H1 (cell line): ENCODE data around the gene ZDHHC17. TPM values are rescaled to one million over a fixed set of nuclear protein-coding genes. Genes with fewer than 3 reads are reported as not detected.
A peak's percentile ranks its signal among the peaks of the same experiment; 100 is the strongest.

Source experiments
- CTCF ChIA-PET: fragments of 300-600 bp; sonication (Branson Sonifier 250); formaldehyde crosslinking; loops from one replicate; lab custom pipeline; 2021; ENCODE audit not compliant: partially characterized antibody; lab: Charles Lee
- POLR2A ChIA-PET: fragments of 300-600 bp; sonication (Branson Sonifier 250); formaldehyde crosslinking; loops from one replicate; lab custom pipeline; 2021; ENCODE audit warnings: inconsistent platforms; ENCODE audit not compliant: partially characterized antibody; lab: Charles Lee
- DNase-seq, 2 experiments: peaks; one replicate each; pipeline versions ENCODE4 v3.0.0 to v3.0.0-alpha.2; 2010 to 2022; ENCODE audit warnings: low spot score in 2 of 2, low read depth in 1 of 2, mixed read lengths in 1 of 2
- FAIRE-seq: peaks from 2 replicates; lab custom pipeline; 2011; peaks lifted over from hg19 to GRCh38; lab: Jason Lieb, UNC
- H2AFZ ChIP-seq: 2 replicates; pipeline ENCODE4 v1.8.1; 2012; ENCODE audit warnings: low read length, inconsistent platforms
- H2AK5ac ChIP-seq: 2 replicates; pipeline ENCODE4 v1.6.1; 2013; ENCODE audit warnings: low read depth, low read length
- H2BK120ac ChIP-seq: replicated peaks from 2 replicates; pipeline ENCODE3; 2013; ENCODE audit warnings: low read depth, low read length, inconsistent platforms
- H2BK12ac ChIP-seq: 2 replicates; pipeline ENCODE4 v1.6.1; 2013; ENCODE audit warnings: low read depth, low read length
- H2BK15ac ChIP-seq: 2 replicates; pipeline ENCODE4 v1.6.1; 2013; ENCODE audit warnings: low read length
- H2BK20ac ChIP-seq: 2 replicates; pipeline ENCODE4 v1.6.1; 2013; ENCODE audit warnings: low read length
- H2BK5ac ChIP-seq: 2 replicates; pipeline ENCODE4 v1.6.1; 2013; ENCODE audit warnings: low read depth, low read length
- H3K14ac ChIP-seq: 2 replicates; pipeline ENCODE4 v1.6.1; 2013; ENCODE audit warnings: inconsistent platforms; ENCODE audit not compliant: insufficient read length
- H3K18ac ChIP-seq: 2 replicates; pipeline ENCODE4 v1.6.1; 2013; ENCODE audit warnings: low read length; ENCODE audit errors: extremely low read depth
- H3K23ac ChIP-seq: 2 replicates; pipeline ENCODE4 v1.6.1; 2013; ENCODE audit warnings: inconsistent platforms; ENCODE audit not compliant: insufficient read length
- H3K23me2 ChIP-seq: 2 replicates; pipeline ENCODE4 v1.6.1; 2013; ENCODE audit warnings: low read depth, low read length
- H3K27ac ChIP-seq: 2 replicates; pipeline ENCODE4 v1.6.1; 2011; ENCODE audit warnings: low read depth, low read length, inconsistent platforms
- H3K27me3 ChIP-seq, 4 experiments: replicated peaks in 1 of 4; 1 replicate in 1 of 4; 2 replicates in 3 of 4; pipeline versions ENCODE4 v1.6.1 to v1.8.1; 2011 to 2013; ENCODE audit warnings: low read length in 3 of 4, mild to moderate bottlenecking in 3 of 4, inconsistent platforms in 2 of 4, mixed read lengths in 2 of 4, moderate library complexity in 1 of 4; ENCODE audit not compliant: control insufficient read depth in 3 of 4, insufficient read depth in 3 of 4; ENCODE audit errors: extremely low read depth in 1 of 4
- H3K36me3 ChIP-seq, 4 experiments: 2 replicates each; pipeline versions ENCODE4 v1.6.1 to v1.8.1; 2011 to 2013; ENCODE audit warnings: mild to moderate bottlenecking in 4 of 4, low read length in 3 of 4, moderate library complexity in 2 of 4, control low read depth in 1 of 4, inconsistent platforms in 1 of 4; ENCODE audit not compliant: insufficient read depth in 4 of 4, control insufficient read depth in 2 of 4
- H3K4ac ChIP-seq: replicated peaks from 2 replicates; pipeline ENCODE3; 2013; ENCODE audit warnings: low read length, low read depth, mixed read lengths, inconsistent platforms; ENCODE audit not compliant: insufficient read length
- H3K4me1 ChIP-seq, 4 experiments: replicated peaks in 1 of 4; 1 replicate in 1 of 4; 2 replicates in 3 of 4; pipeline versions ENCODE4 v1.6.1 to v1.8.1; 2011 to 2013; ENCODE audit warnings: low read length in 3 of 4, inconsistent platforms in 2 of 4, mixed read lengths in 1 of 4; ENCODE audit not compliant: insufficient read depth in 4 of 4, control insufficient read depth in 3 of 4
- H3K4me2 ChIP-seq, 2 experiments: 2 replicates each; pipeline versions ENCODE4 v1.6.1 to v1.8.1; 2011 to 2013; ENCODE audit warnings: low read depth in 2 of 2, low read length in 2 of 2, control low read depth in 1 of 2, inconsistent platforms in 1 of 2, mild to moderate bottlenecking in 1 of 2; ENCODE audit not compliant: insufficient read depth in 1 of 2
- H3K4me3 ChIP-seq, 4 experiments: fragments of 200-600, 300-600 bp in 1 of 4; sonication (generic), shearing (Covaris generic), sonication (Bioruptor Twin) in 1 of 4; 2 replicates each; pipeline versions ENCODE4 v1.5.1 to v1.8.1; 2011 to 2016; ENCODE audit warnings: low read length in 4 of 4, low read depth in 3 of 4, control low read depth in 2 of 4, inconsistent platforms in 2 of 4, mild to moderate bottlenecking in 2 of 4, mixed read lengths in 1 of 4, moderate library complexity in 1 of 4; ENCODE audit not compliant: insufficient read depth in 2 of 4; ENCODE audit errors: extremely low read depth in 1 of 4
- H3K56ac ChIP-seq: replicated peaks from 2 replicates; pipeline ENCODE3; 2013; ENCODE audit warnings: low read depth, mild to moderate bottlenecking, mixed read lengths, low read length, inconsistent platforms; ENCODE audit not compliant: insufficient read length
- H3K79me1 ChIP-seq: 2 replicates; pipeline ENCODE4 v1.6.1; 2013; ENCODE audit warnings: low read depth, low read length, control low read depth
- H3K79me2 ChIP-seq, 2 experiments: 2 replicates each; pipeline versions ENCODE4 v1.6.1 to v1.8.1; 2012 to 2013; ENCODE audit warnings: low read length in 2 of 2, mild to moderate bottlenecking in 2 of 2, inconsistent platforms in 1 of 2; ENCODE audit not compliant: insufficient read depth in 2 of 2, control insufficient read depth in 1 of 2
- H3K9ac ChIP-seq, 4 experiments: replicated peaks in 1 of 4; 1 replicate in 1 of 4; 2 replicates in 3 of 4; pipeline versions ENCODE4 v1.6.1 to v1.8.1; 2011 to 2013; ENCODE audit warnings: low read depth in 3 of 4, low read length in 3 of 4, control low read depth in 2 of 4, mild to moderate bottlenecking in 2 of 4, moderate library complexity in 2 of 4, inconsistent platforms in 1 of 4; ENCODE audit errors: extremely low read depth in 1 of 4
- H3K9me3 ChIP-seq, 2 experiments: 2 replicates each; pipeline versions ENCODE4 v1.6.1 to v1.8.1; 2012 to 2013; ENCODE audit warnings: mild to moderate bottlenecking in 2 of 2, moderate library complexity in 2 of 2, control low read depth in 1 of 2, inconsistent platforms in 1 of 2, low read depth in 1 of 2, low read length in 1 of 2, mixed read lengths in 1 of 2; ENCODE audit not compliant: insufficient read depth in 2 of 2
- H4K20me1 ChIP-seq, 2 experiments: replicated peaks in 1 of 2; 2 replicates each; pipeline versions ENCODE3 to v1.8.1; 2011 to 2013; ENCODE audit warnings: inconsistent platforms in 2 of 2, low read length in 2 of 2, mild to moderate bottlenecking in 1 of 2; ENCODE audit not compliant: insufficient read depth in 2 of 2, control insufficient read depth in 1 of 2
- H4K5ac ChIP-seq: 2 replicates; pipeline ENCODE4 v1.6.1; 2013; ENCODE audit warnings: low read length, low read depth, mixed read lengths, inconsistent platforms; ENCODE audit not compliant: insufficient read length
- H4K8ac ChIP-seq: 2 replicates; pipeline ENCODE4 v1.8.0; 2013; ENCODE audit warnings: mild to moderate bottlenecking, moderate library complexity, low read length, inconsistent platforms; ENCODE audit not compliant: insufficient read depth; ENCODE audit errors: extremely low read depth
- H4K91ac ChIP-seq: replicated peaks from 2 replicates; pipeline ENCODE3; 2013; ENCODE audit warnings: low read length, mixed read lengths, inconsistent platforms; ENCODE audit not compliant: insufficient read length
- CEBPB ChIP-seq: IDR thresholded peaks from 2 replicates; pipeline ENCODE4 v1.6.1; 2012; ENCODE audit warnings: low read depth, low read length
- KDM5A ChIP-seq: fragments of 200-600 bp; IDR thresholded peaks from 2 replicates; pipeline ENCODE4 v1.7.1; 2012; ENCODE audit warnings: mild to moderate bottlenecking, low read length, inconsistent platforms, mixed read lengths
- WGBS, 2 experiments: shearing (Covaris generic) in 1 of 2; methylation state at CpG; one replicate each; pipeline versions ENCODE4 v1.1.6 to v1.1.7; 2013 to 2015; ENCODE audit warnings: low lambda C conversion rate in 2 of 2, mixed read lengths in 2 of 2, inconsistent platforms in 1 of 2, low coverage in 1 of 2, missing lambda C conversion rate in 1 of 2; ENCODE audit not compliant: insufficient replicate concordance in 2 of 2, insufficient coverage in 1 of 2, insufficient read length in 1 of 2; ENCODE audit errors: extremely low coverage in 1 of 2, missing lambda C conversion rate in 1 of 2; 5-methylcytosine and 5-hydroxymethylcytosine counted together
- polyA plus RNA-seq, 7 experiments: library from polyadenylated mRNA; depleted of rRNA in 3 of 7; stranded (reverse) in 5 of 7; unstranded in 2 of 7; fragments of >200 nt in 5 of 7; fragments of 200-250 nt in 2 of 7; gene quantifications; 1 replicate in 5 of 7; 2 replicates in 1 of 7; 4 replicates in 1 of 7; pipeline versions ENCODE4 v1.2.1 to v1.2.3, GENCODE V29; 2011 to 2013; ENCODE audit warnings: missing spikeins in 2 of 7, mixed read lengths in 2 of 7
- total RNA-seq: library from RNA; stranded (reverse); fragmentation: NEBNext Ultra II Directional; extraction: Animal tissue kit (Norgen Biotek cat#: 25700); gene quantifications from 2 replicates; pipeline ENCODE4 v1.2.1, GENCODE V29; 2021

The ZDHHC17 gene
- total and polyA plus RNA-seq, 2 of the 8 experiments (the other 6 are each of a cell fraction or from before 2014, with no cell fraction given): 27.6 to 28.9 TPM

GRCh38 chr12:76813972-76814371, 50.1 kb downstream of the ZDHHC17 start:
- H4K5ac ChIP-seq: no peak overlapping the region
- DNase-seq: no peak
- no peak overlapping the region for H2BK15ac ChIP-seq
- H3K14ac ChIP-seq: no peak overlapping the region
- H3K4me2 ChIP-seq: no peak overlapping the region
- no peak overlapping the region for H3K56ac ChIP-seq
- H2BK120ac ChIP-seq: no peak overlapping the region
- ChIA-PET CTCF (no interaction called here), POLR2A (no interaction called here)
- no peaks in the 10 kb centered on the region for H3K79me2 ChIP-seq
- no peak overlapping the region for H3K27ac ChIP-seq
- H4K91ac ChIP-seq: no peak overlapping the region
- no peaks in the 10 kb centered on the region for H4K20me1 ChIP-seq
- no peak overlapping the region for H3K23ac ChIP-seq
- H3K4me1 ChIP-seq: no peaks in the 10 kb centered on the region
- no peak for TF ChIP-seq KDM5A
- peak; percentile 32; the same call in 1 of the 2 replicates for TF ChIP-seq CEBPB
- no peak overlapping the region for H3K9ac ChIP-seq
- no peak overlapping the region for H2BK12ac ChIP-seq
- no peak overlapping the region for H4K8ac ChIP-seq
- H2BK20ac ChIP-seq: no peak overlapping the region
- FAIRE-seq: no peak
- WGBS, 2 experiments: 75 to 100% methylated on average over 1 to 4 of the region's 4 CpGs
- H2AFZ ChIP-seq: no peak overlapping the region
- H2BK5ac ChIP-seq: no peak overlapping the region
- no peaks in the 10 kb centered on the region for H3K23me2 ChIP-seq
- H3K79me1 ChIP-seq: no peaks in the 10 kb centered on the region
- H3K9me3 ChIP-seq: no peaks in the 10 kb centered on the region
- no peak overlapping the region for H3K18ac ChIP-seq
- H2AK5ac ChIP-seq: no peak overlapping the region
- peaks cover 0 to 32% (median 0%) of the 10 kb centered on the region in 4 experiments; a peak in 5 of 8 replicates for H3K36me3 ChIP-seq
- H3K4me3 ChIP-seq: no peak overlapping the region
- H3K27me3 ChIP-seq: no peaks in the 10 kb centered on the region
- H3K4ac ChIP-seq: no peak overlapping the region
